ENCODE data around the gene ZNF442.
"Not testable (repeated sequence)": the region's sequence is repeated elsewhere in the genome, so short reads cannot be mapped to it uniquely, and the experiment has no call there.

The ZNF442 gene

GRCh38 chr19:12331211-12331941, 34.1 kb downstream of the ZNF442 start:
- FAIRE-seq: no peak
- DNase-seq (ENCODE audit: low spot score): no peak

GRCh38 chr19:12330340-12330739, 35.1 kb downstream of the ZNF442 start:
- no peak for FAIRE-seq
- DNase-seq (ENCODE audit: low spot score): no peak

- no peak for FAIRE-seq
Measured at GRCh38 chr19:12325690-12326089, 39.8 kb downstream of the ZNF442 start.

GRCh38 chr19:12318782-12319413, 46.6 kb downstream of the ZNF442 start:
- DNase-seq (ENCODE audit: low spot score) (no peak), FAIRE-seq (no peak)

More at GRCh38 chr19:12325690-12326089, 39.8 kb downstream of the ZNF442 start:
- DNase-seq (ENCODE audit: low spot score): no peak

GRCh38 chr19:12314553-12314952, 50.9 kb downstream of the ZNF442 start:
- FAIRE-seq: no peak
- DNase-seq (ENCODE audit: low spot score): no peak

- not testable (repeated sequence) for DNase-seq (ENCODE audit: low spot score); FAIRE-seq
Measured at GRCh38 chr19:12308891-12309290, 56.6 kb downstream of the ZNF442 start.
